HG03139 (cell line): ENCODE results near the gene PHETA1.

ENCODE experiments used
- ATAC-seq: cut with Tn5 transposase; IDR thresholded peaks from one replicate; pipeline ENCODE4 v1.9.1; 2021; ENCODE audit not compliant: unreplicated experiment

The PHETA1 gene, protein sequence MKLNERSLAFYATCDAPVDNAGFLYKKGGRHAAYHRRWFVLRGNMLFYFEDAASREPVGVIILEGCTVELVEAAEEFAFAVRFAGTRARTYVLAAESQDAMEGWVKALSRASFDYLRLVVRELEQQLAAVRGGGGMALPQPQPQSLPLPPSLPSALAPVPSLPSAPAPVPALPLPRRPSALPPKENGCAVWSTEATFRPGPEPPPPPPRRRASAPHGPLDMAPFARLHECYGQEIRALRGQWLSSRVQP

DNA sequence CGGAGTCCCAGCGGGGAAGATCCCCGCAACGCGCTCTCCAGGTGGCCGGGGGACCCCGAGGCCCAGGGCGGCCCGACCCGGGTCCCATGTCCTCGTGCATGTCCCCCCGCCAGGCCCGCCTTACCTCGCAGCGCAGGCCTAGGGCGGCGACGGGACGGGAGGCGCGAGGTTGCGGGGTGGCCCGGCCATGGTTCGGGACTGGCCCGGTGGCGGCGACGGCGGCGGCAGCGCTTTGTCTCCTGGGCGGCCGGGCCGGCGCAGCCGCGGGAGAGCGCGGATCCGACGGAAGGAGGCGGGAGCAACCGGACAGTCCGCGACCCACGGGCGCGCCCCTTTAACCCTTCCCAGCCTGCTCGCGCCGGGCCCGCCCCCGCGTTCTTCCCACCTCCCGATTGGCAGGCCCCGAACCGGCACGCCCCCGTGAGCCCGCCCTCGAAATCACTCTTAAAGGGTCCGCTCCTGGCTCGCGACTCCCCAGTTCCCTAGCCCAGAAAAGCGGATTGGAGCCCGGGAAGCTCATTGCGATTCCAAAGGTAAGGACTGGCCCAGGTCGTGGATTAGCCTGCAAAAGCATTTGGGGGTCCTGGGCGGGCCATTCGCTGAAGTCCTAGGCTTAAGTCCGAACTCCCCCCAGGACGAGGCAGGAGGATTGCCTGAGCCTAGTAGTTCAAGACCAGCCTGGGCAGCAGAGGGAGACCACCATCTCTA lies at the start of gene PHETA1:
Gene PHETA1, minus strand, starts transcription at position 308 of the 708 bp plus-strand sequence. CDS start 5,668 bp downstream, outside the sequence.
- peak; percentile 94 for ATAC-seq

DNA sequence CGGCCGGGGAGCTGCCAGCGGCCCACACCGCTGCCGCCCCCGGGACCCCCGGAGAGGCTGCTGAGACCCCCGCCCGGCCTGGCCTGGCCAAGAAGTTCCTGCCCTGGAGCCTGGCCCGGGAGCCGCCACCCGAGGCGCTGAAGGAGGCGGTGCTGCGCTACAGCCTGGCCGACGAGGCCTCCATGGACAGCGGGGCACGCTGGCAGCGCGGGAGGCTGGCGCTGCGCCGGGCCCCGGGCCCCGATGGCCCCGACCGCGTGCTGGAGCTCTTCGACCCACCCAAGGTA lies 49.6 kb upstream of the PHETA1 start:
- ATAC-seq, result no peak

DNA sequence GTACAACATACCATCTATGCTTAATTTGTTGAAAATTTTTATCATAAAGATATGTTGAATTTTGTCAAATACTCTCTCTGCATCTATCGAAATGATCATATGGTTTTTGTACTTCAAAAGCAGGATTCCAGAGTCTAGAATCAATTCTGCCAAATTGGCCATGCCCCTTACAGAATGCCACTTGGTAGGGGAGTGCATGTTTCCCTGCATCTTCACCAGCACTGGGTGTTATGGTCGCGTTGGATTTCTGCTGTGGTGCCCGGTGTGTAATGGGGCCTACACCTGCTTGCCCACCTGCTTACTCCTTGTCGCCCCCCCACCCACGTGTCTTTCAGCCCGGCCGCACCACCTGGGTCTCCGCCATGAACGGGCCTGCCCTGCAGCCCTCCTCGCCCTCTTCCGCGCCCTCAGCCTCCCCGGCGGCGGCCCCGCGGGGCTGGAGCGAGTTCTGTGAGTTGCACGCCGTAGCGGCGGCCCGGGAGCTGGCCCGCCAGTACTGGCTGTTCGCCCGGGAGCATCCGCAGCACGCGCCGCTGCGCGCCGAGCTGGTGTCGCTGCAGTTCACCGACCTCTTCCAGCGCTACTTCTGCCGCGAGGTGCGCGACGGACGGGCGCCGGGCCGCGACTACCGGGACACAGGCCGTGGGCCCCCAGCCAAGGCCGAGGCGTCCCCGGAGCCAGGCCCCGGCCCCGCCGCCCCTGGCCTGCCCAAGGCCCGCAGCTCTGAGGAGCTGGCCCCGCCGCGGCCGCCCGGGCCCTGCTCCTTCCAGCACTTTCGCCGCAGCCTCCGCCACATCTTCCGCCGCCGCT lies 49.1 kb upstream of the PHETA1 start:
- ATAC-seq, result no peak

DNA sequence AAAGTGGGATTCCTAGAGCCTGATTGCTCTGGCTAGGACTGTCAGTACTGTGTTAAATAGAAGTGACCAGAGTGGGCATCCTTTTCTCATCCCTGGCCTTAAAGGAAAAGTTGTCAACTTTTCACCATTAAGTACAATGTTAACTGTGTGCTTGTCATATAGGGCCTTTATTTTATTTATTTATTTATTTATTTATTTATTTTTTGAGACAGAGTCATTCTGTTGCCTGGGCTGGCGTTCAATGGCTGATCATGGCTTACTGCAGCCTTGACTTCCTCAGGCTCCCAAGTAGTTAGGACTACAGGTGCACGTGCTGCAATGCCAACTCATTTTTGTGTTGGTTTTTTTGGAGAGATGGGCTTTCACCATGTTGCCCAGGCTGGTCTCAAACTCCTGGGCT lies 48.4 kb upstream of the PHETA1 start:
- ATAC-seq, result no peak

DNA sequence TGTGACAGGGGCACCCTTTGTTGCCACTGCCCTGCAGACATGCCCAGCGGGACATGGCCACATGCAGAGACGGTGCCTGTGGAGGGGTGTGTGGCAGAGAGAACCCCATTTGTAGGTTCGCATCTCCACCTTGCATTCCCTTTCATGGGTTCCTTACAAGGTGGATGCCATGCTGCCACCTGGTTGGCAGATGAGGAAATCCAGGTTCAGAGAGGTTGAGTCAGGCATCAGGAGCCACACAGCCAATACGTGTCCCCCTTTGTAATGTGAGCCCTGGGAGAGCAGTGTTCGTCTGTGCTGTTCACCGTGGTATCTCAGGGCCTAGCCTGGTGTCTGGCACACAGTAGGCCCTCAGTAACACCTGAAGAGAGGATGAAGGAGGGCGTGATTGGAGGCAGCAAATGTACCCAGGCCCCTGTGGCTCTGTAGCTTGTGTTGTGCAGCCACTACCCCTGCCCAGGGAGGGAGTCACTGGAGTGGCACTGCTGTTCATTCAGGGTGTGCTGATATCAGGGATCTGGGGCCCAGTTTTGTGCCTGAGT lies 45.9 kb upstream of the PHETA1 start:
- ATAC-seq, result no peak

DNA sequence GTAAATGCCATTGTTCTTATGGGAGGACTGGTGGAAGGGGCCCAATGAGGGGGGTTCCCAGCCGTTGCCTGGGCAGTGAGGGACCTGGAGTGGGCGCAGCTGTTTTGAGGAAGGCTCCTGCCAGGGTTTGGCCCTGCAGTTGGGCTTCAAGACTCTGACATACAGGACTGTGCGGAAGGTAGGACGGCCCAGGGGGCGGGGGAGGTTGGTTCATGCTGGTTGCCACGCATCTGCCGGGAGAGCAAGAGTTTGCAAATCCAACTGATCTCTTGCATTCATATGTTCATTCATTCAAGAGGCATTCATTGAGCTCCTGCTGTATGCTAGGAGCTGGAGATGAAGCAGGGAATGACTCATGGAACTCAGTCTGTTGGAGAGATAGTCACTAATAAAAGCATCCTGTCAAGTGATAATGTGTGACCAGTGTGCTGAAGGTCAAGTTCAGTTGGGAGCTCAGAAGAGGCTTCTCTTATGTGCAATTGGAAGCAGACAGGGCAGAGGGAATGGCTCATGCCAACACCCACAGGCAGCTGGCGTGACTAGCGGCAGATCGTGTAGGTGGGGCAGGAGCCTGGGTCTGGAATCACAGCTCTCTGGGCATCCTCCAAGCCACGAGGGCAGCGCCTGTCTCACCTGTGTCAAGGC lies 44.7 kb upstream of the PHETA1 start:
- ATAC-seq, result no peak

DNA sequence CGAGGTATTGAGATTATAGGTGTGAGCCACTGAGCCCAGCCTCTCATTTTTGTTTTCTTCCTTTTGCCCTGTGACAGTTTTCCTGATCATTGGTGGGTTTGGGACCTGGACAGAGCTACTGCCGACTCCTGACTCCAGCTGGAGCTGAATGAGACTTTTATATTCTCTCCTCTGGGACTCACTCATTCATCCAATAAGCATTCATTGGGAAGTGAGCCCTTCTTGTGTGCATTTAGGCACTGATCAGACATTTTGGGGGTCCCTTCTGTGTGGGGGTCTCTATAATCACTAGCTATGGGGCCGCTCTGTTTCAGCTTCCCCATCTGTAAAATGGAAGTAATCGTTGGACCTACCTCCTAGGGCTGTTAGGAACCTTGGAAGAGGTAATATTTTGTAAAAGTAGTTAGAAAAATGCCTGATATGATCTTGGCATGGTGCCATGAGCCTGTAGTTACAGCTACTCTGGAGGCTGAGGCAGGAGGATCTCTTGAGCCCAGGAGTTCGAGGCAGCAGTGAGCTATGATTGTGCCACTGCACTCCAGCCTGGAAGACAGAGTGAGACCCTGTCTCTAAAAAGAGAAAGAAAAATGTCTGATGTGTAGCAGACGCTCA lies 44.0 kb upstream of the PHETA1 start:
- ATAC-seq, result no peak

DNA sequence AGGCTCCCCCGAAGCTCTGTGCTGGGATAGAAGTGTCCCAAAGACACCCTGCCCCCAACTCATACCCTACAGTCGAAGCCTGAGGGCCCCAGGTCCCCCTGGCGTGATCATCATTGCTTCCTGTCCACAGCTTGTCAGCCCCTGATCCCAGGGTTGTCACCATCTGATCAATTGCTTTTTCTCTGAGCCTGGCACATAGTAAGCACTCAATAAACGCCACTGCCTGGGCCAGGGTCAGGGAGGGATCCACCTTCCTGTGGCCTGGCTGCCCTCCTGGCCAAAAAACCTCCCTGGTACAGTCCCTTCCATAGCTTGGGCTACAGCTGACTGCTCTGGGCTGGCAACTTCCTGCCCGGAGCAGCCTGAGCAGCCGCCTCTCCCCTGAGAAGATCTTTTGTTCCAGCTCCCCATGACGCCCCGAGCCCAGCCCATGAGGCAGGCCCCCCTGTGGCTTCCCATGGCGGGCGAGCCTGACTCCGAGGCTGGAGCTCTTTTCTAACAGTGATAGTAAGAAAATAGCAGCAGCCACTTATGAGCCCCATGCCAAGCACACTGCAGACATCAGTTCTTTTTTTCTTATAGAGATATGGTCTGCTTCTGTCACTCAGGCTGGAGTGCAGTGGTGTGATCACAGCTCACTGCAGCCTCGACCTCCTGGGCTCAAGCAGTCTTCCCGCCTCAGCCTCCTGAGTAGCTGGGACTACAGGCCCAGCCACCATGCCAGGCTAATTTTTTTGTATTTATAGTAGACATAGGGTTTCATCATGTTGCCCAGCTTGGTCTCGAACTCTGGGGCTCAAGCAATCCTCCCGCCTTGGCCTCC lies 43.3 kb upstream of the PHETA1 start:
- ATAC-seq, result no peak

DNA sequence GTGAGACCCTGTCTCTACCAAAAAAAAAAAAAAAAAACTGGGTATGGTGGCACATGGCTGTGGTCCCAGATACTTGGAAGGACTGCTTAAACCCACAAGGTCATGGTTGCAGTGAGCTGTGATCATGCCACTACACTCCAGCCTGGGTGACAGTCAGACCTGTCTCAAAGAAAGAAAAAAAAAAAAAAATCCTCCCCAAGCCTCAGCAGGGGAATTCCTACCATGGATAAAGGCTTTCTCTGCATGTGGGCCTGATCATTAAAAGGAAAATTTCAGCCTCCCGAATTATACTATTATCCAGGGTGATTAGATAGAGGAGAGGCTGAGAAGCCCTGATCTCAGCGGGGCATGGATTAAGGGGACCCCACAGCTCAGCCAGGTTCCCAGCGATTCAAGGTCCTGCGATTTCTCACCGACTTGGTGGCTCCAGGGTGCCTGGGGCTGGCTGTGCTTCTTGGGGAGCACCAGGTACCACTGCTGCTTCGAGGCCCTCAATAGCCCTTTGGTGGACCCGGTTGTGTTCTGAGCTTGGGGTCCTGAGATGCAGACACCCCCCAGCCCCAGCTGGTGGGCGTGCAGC lies 42.4 kb upstream of the PHETA1 start:
- no peak for ATAC-seq

DNA sequence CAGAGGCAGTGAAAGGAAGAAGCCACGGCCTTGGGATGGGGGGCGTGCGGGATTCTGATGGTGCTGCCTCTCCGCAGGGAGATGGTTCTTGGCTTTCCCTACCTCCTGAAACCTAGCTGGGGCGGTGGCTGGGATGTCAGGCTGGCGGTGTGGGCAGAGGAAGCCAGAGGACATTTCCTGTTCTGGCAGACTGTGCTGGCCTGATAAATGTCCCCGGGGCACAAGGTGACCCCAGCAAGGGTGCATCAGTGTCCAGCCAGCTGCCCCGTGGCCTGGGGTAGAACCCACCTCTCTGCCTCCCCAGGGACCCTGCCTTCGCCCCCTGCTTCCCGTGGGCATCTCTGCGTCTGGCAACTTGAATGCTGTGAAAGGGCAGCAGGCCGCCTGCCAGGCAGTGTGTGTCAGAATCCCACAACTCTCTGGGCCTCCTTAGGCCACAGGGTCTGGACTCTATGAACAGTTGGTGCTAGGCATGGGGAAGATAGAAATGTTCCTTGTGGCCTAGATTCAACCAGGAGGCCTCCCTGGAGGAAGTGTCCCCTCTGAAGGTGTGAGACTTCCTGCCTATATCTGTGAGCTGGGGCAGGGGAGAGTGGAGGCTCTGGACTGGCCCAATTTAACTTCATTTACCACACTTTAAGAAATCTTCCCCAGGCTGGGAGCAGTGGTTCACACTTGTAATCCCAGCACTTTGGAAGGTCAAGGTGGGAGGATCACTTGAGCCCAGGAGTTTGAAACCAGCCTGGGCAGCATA lies 41.7 kb upstream of the PHETA1 start:
- ATAC-seq, result no peak

DNA sequence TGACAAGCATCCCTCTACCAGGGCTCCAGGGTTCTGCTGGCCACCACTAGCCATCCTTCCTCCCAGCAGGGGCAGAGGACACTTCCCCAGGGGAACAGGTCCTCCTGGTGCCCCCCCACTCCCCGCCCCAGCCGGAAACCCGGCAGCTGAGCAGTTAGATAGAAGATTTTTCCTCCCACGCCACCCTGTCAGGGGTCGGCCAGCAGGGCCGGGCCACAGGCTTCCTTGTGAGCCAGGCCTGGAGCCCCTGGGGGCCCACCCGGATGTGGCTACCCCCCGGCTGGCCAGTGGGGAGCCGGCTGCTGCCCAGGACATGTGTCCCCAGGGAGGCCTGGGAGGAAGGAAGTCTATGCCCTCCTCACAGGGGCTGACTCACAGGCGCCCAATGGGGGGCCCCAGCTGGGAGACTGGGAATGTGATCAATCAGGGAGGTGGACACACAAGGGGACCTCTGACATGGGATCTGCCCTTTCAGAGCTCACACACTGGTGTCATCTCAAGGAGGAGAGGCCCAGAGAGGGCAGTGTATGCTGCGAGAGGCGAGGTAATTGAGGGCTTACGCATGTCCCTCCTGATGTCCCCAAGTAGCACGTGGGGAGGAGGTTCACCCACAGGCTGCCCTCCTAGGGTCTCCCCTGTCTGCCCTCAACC lies 41.0 kb upstream of the PHETA1 start:
- no peak for ATAC-seq

DNA sequence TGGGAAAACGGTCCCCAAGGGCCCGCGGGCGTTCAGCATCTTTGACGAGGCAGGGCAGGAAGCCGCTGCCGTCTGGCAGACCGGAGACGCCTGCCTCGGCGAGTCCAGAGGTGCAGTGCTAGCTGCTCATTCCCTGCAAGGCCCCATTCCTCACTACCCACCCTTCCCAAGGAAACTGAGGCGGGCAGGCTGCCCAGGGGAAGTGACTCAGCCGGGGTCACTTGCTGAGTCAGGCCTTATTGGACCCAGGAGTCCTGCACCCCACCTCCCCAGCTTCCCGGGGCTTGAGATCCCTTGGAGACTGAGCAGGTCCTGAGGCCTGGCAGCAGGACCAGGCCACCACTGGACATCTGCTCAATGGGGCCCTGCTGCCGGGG lies 40.5 kb upstream of the PHETA1 start:
- ATAC-seq, result no peak

DNA sequence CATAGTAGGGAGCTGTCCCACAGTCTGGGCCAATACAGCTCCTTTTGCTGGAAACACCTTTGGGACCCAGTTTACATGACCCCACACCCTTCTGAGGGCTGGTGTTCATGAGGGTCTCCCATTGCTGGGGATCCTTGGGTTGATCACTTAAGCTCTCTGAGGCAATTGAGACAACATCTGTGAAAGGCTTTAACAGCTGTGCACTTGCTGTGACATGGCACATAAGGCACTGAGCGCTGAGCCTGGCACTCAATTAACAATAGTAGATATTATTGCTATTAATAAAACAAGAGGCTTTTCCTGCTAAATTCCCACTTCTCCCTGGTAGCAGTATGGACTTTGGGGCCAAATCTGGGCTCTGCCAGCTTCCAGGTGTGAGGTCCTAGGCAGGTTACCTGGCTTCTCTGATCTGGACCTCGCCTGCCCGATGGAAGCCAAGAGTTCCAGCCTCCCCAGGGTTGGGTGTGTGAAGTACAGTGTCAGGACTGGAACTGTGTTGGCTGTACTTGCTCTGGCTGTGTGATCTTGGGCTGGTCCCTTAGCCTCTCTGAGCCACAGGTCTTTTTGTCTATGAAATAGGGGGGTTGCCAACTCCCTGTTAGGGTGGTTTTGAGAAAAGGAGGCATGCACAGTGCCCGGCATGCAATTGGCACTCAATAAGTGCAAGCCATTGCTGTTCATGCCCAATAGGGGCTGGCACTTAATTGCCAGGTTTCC lies 39.9 kb upstream of the PHETA1 start:
- no peak for ATAC-seq

DNA sequence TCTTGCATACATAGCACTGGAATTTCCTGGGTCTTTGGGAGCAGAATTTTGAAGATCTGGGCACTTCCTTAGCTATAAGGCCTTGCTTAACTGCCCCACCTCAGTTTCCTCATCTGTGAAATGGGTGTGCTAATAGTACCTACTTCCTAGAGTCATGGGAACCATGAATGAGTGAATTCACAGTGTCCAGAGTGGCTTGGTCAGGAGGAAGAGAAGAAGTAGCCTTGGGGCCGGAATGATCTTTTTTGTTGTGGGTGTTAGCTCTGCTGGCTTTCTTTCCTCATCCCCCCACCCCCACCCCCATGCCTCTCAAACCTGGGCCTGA lies 39.2 kb upstream of the PHETA1 start:
- ATAC-seq, result no peak

DNA sequence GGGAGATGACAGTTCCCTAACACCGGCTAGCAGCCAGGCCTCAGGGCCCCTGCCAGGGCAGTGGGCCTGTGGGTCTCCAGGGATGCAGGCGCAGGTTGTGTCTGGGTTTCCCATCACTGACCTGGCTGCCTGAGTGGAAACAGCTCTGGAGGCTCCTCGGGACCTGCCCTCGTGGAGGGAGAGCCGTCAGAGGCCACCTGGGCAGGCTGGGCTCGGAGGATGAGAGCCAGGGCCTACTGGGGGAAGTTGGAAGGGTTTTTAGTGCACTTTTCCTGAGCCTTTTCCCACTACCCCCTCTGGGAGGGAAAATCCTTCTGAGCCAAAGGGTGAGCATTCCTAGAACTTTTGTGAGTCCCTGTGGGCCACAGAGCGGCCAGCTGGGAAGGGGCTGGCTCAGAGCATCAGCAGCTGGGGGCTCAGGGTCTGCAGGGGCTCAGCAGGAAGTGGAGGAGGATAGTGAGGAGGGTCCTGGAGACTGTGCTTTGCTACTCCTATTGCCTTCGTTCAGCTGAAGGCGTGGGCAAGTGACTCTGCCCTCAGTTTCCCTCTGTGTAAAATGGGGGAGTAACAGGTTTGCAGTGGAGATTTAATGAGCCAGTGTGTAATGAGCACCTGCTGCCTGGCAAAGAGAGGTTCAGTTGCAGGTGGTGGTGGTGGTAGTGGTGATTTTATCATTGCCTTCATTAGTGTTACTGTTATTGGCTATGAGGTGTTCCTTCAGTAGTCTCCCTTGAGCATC lies 38.7 kb upstream of the PHETA1 start:
- ATAC-seq, result no peak

DNA sequence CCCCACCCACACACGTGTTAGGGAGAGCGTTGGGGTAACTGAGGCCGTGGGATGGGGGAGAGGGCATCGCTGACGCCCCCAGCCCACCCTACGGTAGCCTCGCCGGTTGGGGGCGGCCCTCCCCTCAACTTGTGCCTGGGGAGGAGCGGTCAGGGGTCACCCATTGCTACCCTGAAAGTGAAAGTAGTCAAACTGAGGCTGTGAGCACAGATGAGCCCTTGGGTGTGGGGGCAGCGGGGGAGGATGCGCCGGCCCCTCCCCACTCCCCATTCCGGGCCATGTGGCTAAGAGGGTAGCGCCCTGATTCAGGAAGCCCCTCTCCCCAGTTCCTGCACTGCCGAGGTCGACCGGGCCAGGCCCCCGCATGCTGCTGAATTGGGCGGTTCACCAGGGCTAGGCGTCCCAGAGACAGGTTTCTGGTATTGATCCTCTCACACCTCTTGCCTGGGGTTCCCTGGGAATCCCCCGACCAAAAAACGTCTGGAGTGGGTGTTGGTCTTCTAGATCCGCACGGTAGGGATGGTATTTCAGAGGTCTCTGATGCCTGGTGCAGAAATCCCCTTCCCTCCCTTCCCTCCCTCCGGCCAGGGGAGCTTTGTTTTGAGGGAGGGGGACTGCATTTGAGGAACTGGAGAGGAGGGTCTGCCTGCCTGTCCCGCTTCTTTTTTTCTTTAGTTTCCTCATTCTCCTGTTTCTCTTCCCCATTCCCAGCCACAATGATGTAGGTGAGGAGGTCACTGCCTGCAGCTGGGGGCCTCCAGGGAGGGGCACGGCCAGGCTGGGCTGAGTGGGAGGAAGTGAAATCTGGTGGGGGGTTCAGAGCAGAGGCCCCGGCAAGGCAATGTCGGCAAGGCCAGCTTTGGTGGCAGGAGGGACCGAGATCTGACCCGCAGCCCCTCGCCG lies 37.8 kb upstream of the PHETA1 start:
- ATAC-seq, result no peak
